NCI-H446 treated with DMSO at 0.1 percent for 48 hours (cell line): ENCODE data around the gene HMGN4.
"Not testable (repeated sequence)": the region's sequence is repeated elsewhere in the genome, so short reads cannot be mapped to it uniquely, and the experiment has no call there.

ENCODE experiments used
- DNase-seq: peaks from one replicate; lab custom pipeline; 2025; lab: John Stamatoyannopoulos, UW

HMGN4 gene

DNA sequence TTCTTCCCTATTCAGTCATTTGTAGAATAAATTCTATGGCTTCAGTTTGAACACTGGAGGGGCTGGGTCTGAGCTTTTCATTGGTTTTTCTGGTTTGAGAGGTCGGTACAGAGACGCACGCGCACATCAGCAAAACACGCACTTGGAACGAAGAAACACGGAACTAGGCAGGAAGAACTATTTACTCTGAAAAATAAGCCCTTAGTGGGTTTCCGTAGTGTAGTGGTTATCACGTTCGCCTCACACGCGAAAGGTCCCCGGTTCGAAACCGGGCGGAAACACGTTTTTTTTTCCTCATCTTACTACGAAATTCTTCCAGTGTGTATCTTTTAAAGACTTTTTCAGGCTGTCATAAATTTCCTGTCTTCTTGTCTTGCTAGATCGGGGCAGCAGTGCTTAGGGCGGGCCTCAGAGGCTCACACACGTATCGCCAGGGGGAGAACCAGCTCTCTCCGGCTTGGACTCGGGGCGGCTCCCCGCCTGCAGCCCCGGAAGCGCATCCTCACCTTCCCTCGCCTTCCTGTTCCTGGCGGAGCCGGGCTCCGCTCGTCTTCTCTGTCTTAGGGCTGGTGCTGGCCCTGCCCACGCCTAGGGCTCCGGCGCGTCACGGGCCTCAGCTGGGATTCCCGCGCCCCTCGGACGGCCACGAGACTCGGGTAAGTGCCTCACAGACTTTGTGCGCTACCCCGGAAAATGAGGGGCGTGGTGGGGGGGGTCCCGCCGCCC, at the start of gene HMGN4:
Gene HMGN4 (plus strand): TSS at position 521 of the 726 bp plus-strand sequence. CDS start 6,841 bp downstream, outside the sequence.
- DNase-seq, result peak; percentile 92

GRCh38 chr6:26489996-26490964, 47.9 kb upstream of the HMGN4 start:
- no peak for DNase-seq

DNA sequence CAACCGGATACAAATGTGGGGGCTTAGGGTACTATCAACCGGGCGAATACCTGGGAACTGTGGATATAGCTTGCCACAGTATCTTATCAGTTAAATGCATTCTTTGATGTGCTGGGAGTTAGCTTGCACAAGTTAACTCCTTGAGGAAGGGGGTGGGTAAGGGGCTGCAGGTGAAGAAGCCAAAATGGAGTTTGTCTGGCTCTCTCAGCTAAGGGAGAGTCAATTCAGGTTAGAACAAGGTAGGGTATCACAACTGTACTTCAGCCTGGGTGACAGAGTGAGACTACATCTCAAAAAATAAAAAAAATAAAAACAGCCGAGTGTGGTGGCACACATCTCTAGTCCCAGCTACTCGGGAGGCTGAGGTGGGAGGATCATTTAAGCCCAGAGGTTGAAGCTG, 46.6 kb upstream of the HMGN4 start:
- DNase-seq, result no peak

GRCh38 chr6:26493258-26493657, 44.9 kb upstream of the HMGN4 start:
- DNase-seq, result no peak

DNA sequence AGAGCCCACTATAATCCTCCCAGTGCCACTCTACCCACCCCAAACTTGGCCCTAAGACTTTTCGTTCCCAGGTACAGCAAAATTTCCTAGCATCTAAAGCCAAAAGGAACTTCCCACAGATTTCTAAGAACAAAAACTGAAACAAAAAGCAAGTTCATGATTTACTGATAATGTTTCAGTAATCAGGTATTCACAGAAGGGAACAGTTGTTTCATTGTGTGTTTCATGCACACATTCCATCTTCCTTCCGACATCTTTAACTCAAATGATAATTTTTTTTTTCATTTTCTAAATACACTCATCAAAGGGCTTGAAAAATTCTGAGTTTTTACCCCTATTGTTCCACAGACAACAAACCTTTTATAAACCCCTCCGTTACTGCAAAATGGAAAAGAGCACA, 44.0 kb upstream of the HMGN4 start:
- no peak for DNase-seq

- no peak for DNase-seq
Measured at GRCh38 chr6:26495281-26495680, 42.9 kb upstream of the HMGN4 start.

DNA sequence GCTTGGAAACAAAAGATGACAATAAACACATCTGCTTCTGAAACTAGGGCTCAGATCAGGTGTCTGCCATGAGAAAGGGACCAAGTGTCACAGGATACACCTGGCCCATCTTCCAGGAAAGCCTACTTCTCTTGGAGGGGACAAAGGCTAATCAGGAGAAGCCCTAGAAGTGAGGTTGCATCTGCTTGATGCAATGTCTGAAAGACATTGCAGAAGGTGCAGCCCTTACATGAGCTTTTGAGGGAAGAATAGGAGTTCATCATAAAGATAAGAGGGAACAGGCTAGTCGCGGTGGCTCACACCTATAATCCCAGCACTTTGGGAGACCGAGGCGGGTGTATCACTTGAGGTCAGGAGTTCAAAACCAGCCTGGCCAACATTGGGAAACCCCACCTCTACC, 40.6 kb upstream of the HMGN4 start:
- DNase-seq, result no peak

DNA sequence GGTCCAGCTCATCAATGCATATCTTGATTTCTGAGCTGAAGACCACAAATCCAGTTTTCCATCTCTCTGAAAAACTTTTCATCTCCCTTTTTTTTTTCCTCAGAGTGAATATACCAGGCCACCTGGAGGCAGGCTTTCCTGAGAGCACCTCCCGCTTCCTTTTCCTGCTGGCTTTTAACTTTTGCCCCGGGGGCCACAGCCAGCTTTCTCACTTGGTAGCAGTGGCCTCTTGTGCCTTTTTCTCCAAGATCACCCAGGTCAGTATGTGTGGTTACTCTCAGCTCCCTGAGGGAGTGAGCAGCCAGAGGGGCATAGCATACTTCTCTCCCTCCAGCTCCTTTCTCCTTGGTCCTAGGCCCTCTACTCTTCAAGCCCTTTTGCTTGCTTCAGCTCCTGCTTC, 38.1 kb upstream of the HMGN4 start, which contains the start of gene BTN1A1:
Gene BTN1A1 (plus strand): TSS at position 202 of the 400 bp plus-strand sequence. CDS start 984 bp downstream, outside the sequence.
- no peak for DNase-seq

DNA sequence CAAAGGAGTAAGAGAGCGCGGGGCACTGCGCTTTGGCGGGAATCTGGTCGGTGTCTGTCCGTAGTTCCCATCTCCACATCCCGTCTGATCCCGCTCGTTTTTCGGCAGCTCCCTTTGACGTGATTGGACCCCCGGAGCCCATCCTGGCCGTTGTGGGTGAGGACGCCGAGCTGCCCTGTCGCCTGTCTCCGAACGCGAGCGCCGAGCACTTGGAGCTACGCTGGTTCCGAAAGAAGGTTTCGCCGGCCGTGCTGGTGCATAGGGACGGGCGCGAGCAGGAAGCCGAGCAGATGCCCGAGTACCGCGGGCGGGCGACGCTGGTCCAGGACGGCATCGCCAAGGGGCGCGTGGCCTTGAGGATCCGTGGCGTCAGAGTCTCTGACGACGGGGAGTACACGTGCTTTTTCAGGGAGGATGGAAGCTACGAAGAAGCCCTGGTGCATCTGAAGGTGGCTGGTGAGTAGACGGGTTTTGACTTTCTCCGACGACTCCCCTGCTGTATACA, 36.6 kb upstream of the HMGN4 start:
- no peak for DNase-seq

- DNase-seq, result no peak
Measured at GRCh38 chr6:26502165-26502564, 36.0 kb upstream of the HMGN4 start.

DNA sequence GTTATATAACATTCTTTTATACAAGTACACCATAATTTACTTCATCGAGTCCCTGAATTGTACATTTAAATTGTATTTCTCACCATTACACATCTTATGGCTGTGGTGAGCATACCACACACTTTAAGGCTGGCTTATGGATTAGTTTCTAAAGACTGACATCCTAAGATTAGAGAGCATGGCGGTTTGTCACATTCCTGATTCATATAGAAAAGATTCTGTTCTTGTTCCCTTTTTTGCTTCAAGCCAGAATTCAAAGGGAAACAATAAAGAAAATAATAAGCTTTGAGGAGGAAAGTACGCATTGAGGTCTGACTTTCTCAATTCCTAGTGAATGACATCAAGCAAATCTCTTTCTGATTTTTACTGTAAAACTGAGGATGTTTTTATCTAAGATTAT, 35.5 kb upstream of the HMGN4 start:
- no peak for DNase-seq

DNA sequence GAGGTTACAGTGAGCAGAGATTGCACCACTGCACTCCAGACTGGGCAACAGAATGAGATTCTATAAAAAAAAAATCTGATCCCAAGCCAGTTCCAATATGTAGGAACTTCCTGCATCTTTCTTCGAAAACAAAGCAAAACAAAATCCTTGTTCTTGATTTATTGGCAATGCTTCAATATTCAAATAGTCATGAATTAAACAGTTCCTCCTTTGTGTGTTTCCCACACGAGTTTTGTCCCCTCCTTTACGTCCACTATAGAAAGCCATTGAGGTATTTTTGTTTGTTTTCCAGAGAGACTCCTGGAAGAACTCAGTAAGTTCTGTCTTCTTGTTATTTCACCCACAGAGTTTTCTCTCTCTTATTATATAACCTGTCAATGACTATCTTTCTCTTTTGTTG, 30.5 kb upstream of the HMGN4 start:
- no peak for DNase-seq

DNA sequence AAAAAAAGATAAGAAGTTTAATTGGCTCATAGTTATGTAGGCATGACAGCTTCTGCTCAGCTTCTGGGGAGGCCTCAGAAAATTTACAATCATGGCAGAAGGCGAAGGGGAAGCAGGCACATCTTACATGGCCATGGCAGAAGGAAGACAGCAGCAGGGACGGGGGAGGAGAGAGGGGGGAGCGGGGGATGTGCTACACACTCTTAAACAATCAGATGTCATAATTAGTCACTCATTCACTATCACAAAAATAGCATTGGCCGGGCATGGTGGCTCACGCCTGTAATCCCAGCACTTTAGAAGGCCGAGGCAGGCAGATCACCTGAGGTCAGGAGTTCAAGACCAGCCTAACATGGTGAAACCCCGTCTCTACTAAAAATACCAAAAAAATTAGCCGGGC, 27.1 kb upstream of the HMGN4 start:
- not testable (repeated sequence) for DNase-seq

GRCh38 chr6:26514984-26515383, 23.2 kb upstream of the HMGN4 start:
- DNase-seq, result no peak

DNA sequence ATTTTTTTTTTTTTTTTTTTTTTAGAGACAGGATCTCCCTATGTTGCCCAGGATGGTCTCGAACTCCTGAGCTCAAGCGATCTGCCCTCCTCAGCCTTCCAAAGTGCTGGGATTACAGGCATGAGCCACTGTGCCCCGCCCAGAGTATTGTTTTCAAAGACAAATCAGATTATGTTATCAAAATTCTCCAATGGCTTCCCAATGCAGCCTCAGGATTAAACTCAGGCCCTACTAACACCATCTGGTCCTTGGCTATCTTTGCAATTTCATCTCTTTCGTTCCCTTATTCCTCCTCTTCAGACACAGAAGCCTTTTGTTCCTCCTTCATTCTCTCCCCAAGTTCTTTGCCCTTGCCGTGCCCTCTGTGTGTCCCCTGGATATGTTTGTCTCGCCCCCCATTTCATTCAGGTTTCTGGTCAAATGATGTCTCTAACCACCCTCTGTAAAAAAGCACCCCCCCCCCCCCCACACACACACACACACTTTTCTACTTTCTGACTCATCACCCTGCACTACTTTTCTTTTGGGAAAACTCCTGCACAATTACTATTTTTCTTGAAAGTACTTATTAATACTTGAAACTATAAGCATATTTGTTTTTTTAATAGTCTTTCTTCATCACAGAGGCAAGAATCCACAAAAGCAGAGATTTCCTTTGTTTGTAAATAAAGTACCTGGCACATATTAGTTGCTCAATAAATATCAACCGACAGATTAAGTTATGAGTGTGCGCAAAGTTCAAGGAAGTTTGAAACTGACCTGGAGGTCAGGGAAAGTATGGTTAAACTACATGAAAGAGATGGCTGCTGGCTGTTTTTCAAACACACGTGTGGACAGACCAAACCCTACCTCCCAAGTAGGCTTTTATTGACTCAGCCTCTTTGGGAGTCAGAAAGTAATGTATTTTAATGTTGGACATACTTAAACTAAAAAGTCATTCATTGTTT, 21.4 kb upstream of the HMGN4 start:
- no peak for DNase-seq

DNA sequence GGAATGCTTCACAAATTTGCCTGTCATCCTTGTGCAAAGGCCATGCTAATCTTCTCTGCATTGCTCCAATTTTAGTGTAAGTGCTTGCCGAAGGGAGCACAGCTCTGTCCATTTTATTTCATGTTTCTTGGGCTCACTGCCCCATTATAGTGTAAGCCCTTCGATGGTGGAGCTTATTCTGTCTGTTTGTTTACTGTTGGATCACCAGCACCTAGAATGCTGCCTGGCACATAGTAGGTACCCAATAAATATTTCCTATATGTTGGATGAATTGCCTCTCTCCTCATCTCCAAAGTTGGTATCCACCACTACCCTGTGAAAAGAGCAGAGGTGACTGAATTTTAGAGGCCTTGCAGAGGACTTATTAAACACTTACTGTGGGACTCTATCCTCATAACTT, 18.8 kb upstream of the HMGN4 start:
- DNase-seq, result no peak

DNA sequence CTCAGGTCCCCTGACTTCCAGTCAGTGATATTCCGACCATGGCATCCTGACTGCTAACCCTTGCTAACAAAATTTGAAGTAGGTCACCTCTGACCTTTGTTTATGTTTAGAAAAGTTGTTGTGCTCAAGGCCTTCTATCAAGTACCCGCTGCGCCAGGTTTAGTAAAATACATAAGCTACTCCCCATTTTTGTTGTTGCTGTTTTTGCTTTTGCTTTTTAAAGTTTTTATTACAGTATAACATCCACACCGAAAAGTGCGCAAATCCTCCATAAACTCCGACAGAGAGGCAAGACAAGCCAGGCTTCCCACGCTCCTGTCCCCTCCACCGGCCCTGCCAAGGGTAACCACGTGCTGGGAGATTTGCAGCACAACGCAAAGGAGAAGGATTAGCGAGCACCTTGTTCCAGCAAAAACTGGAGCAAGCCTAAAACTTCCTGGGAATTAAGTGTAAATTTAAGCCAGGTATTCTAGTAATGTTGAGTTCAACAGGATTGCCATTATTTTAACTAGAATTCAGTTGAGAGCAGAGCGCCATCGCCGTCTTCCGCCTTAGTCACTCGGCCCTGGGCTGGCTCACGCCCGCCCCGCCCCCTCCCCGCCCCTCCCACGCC, 17.8 kb upstream of the HMGN4 start:
- peak; percentile 72 for DNase-seq

- DNase-seq, result peak; percentile 72
Measured at GRCh38 chr6:26520850-26521599, 17.1 kb upstream of the HMGN4 start.

DNA sequence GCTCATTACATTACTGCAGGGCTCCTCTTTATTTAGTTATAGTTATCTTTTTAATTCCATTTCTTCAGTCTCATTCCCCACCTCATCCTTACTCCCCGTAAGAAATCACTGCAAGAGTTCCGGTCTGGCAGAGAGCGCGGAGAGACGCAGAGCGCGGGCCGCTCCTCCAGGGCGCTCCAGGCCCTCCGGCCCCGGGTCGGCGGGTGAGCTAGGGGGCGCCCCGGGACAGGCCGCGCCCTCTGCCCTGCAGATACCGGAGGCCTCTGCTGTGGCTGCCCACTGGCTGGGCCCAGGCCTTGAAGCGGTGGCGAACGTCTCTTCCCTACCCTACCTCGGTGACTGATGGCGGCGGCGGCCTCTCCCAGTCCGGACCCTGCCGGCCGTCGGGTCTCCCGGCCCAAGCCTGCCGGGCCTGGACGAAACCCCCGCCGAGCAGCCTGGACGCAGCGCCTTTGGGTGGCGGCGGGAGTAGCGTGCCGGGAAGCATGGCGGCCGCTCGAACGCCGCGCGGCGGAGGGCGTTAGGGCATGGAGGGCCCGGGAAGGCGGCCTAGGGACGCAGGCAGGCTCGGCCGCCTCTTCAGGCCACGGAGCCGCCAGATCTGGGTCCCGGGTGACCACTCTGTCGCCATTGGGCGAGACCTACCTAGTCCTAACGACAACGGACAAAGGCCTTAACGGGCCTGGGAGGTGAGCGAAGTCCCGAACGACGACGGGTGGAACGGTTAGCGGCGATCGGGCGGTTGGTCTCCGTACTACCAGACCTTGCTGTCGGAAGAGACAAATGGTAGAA, 16.4 kb upstream of the HMGN4 start:
- DNase-seq, result no peak
